HG03045 (cell line): ENCODE measurements around the gene RPL36AL.
"Not testable (repeated sequence)": the region's sequence is repeated elsewhere in the genome, so short reads cannot be mapped to it uniquely, and the experiment has no call there.

Source experiments
- ATAC-seq: cut with Tn5 transposase; IDR thresholded peaks from one replicate; pipeline ENCODE4 v1.9.1; 2021; ENCODE audit warnings: mild to moderate bottlenecking, moderate library complexity; ENCODE audit not compliant: unreplicated experiment

Gene RPL36AL

GRCh38 chr14:49620182-49621113 lies at the start of gene RPL36AL, which contains the start of gene MGAT2:
Gene RPL36AL (minus strand): TSS chr14:49620626. CDS start chr14:49619104, 1,522 bp downstream.
Gene MGAT2 (plus strand): TSS chr14:49620799. CDS start chr14:49621269, 470 bp downstream.
- peak; percentile 93 for ATAC-seq

GRCh38 chr14:49659526-49660455 lies 39.4 kb upstream of the RPL36AL start:
- no peak for ATAC-seq

- not testable (repeated sequence) for ATAC-seq
Observed at GRCh38 chr14:49657500-49657899, 37.1 kb upstream of the RPL36AL start.

- ATAC-seq: no peak
Observed at GRCh38 chr14:49654511-49654910, 34.1 kb upstream of the RPL36AL start.

GRCh38 chr14:49653508-49653907 lies 33.1 kb upstream of the RPL36AL start:
- ATAC-seq: no peak

GRCh38 chr14:49642163-49642562 lies 21.7 kb upstream of the RPL36AL start:
- no peak for ATAC-seq

GRCh38 chr14:49641697-49642129 lies 21.3 kb upstream of the RPL36AL start:
- no peak for ATAC-seq

GRCh38 chr14:49640540-49641417 lies 20.4 kb upstream of the RPL36AL start:
- no peak for ATAC-seq

GRCh38 chr14:49637534-49638078 lies 17.2 kb upstream of the RPL36AL start:
- ATAC-seq: no peak

- no peak for ATAC-seq
Observed at GRCh38 chr14:49636866-49637265, 16.4 kb upstream of the RPL36AL start.

- ATAC-seq: peak; percentile 30
Observed at GRCh38 chr14:49634547-49635334, 14.3 kb upstream of the RPL36AL start, which contains the start of gene DNAAF2. Gene DNAAF2 (minus strand): TSS chr14:49635244. CDS start chr14:49635149, 95 bp downstream.

GRCh38 chr14:49633640-49634546 lies 13.5 kb upstream of the RPL36AL start:
- ATAC-seq: peak; percentile 78

GRCh38 chr14:49623941-49624839 lies 3.8 kb upstream of the RPL36AL start:
- no peak for ATAC-seq

- ATAC-seq: no peak
Observed at GRCh38 chr14:49623387-49623786, 3.0 kb upstream of the RPL36AL start.

GRCh38 chr14:49622022-49622607 lies 1.7 kb upstream of the RPL36AL start:
- ATAC-seq: no peak

- peak; percentile 35 for ATAC-seq
Observed at GRCh38 chr14:49621114-49621881, 872 bp upstream of the RPL36AL start.
